ENCODE measurements around the gene PTGR2.

GRCh38 chr14:73895939-73896338 lies 44.3 kb downstream of the PTGR2 start:
- TF ChIP-seq POLR2A (IDR thresholded peaks at IDR 0.05) (no peak), CTCF (IDR thresholded peaks at IDR 0.05) (no peak), EP300 (IDR thresholded peaks at IDR 0.05) (no peak)

Measured in tibial nerve (tissue), 4 donors.